ENCODE results near the gene TRIM28.
A peak's percentile ranks its signal among the peaks of the same experiment; 100 is the strongest.

Gene TRIM28

DNA sequence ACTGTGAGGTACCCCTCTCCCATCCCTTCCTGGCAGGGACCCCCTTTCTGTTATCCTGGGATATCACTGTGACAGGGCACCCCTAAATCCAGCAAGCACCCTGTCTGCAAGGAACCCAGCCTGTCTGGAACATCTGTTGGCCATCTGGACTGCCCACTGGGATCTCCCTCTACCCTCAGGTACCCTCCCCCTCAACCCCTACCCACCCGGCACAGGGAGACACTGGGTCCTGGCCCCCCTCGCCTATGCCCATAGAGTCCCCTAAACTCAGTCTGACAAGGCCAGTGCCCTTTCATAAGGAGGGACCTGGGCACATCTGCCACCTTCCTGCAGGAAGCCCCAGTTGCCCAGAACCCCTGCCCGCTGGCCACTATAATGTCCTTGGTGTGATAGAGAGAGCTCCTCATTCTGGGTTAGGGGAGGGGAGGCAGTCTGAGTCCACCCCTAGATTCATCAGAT is 29.3 kb upstream of the TRIM28 start:
- Histone ChIP-seq H3K27me3 (no peaks in the 10 kb centered on the region), H3K36me3 (peaks cover 7% of the 10 kb centered on the region; the same call in 1 of the 2 replicates), H3K9me3 (no peaks in the 10 kb centered on the region), H3K4me1 (no peaks in the 10 kb centered on the region; the same call in 1 of the 2 replicates), H3K4me3 (ENCODE audit: low read depth, low read length) (peak overlapping the region; percentile 58)
- no peak for DNase-seq
- TF ChIP-seq, protein P1, sequence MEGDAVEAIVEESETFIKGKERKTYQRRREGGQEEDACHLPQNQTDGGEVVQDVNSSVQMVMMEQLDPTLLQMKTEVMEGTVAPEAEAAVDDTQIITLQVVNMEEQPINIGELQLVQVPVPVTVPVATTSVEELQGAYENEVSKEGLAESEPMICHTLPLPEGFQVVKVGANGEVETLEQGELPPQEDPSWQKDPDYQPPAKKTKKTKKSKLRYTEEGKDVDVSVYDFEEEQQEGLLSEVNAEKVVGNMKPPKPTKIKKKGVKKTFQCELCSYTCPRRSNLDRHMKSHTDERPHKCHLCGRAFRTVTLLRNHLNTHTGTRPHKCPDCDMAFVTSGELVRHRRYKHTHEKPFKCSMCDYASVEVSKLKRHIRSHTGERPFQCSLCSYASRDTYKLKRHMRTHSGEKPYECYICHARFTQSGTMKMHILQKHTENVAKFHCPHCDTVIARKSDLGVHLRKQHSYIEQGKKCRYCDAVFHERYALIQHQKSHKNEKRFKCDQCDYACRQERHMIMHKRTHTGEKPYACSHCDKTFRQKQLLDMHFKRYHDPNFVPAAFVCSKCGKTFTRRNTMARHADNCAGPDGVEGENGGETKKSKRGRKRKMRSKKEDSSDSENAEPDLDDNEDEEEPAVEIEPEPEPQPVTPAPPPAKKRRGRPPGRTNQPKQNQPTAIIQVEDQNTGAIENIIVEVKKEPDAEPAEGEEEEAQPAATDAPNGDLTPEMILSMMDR (IDR thresholded peaks at IDR 0.05; ENCODE audit: low read depth, low read length): no peak

DNA sequence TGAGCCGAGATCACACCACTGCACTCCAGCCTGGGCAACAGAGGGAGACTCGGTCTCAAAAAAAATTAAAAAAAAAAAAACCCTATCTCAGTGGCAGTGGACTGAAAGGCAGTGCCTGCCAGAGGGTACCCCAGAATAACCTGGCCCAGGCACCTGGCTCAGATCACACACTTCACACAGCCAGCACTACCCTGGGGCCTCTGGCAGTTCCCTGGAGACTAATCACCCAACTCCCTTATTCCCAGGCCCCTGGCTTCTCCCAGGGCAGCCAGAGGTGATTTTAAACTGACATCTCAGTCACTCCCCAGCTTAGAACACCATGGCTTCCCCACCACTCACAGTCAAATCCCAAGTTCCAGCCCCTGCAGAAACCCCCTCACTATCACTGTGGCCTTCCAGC is 28.6 kb upstream of the TRIM28 start:
- no peak for DNase-seq
- Histone ChIP-seq H3K4me1 (no peaks in the 10 kb centered on the region; the same call in 1 of the 2 replicates), H3K27me3 (no peaks in the 10 kb centered on the region), H3K9me3 (no peaks in the 10 kb centered on the region), H3K36me3 (peaks cover 7% of the 10 kb centered on the region; the same call in 1 of the 2 replicates), H3K4me3 (ENCODE audit: low read depth, low read length) (no peak overlapping the region)
- TF ChIP-seq, protein P1 (IDR thresholded peaks at IDR 0.05; ENCODE audit: low read depth, low read length): no peak

DNA sequence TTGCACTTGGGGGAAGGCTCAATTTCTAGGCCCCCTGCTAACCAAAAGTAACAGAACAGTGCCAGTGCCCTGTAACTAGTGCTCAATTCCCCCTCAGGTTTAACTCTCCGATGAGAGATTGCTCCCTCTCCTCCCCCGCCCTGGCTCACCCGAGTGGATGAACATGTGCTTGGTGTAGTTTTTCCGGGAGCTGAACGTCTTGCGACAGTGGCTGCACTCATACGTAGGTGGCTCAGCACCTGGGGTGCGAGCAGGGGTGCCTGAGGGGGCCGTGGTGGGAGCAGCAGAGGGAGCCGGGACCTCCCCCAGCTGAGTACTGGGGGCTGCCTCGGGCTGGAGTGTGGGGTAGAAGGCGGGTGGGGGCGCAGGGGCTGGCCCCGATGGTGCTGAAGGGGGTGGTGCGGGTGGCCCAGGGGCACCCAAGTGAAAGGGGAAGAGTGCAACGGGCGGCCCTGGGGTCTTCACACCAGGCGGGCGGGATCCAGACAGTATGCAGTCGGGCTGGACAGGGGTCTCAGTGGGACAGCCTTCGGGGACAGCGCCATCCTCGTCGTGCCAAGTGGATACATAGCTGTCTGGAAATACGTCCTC is 27.5 kb upstream of the TRIM28 start:
- Histone ChIP-seq H3K4me1 (no peaks in the 10 kb centered on the region; the same call in 1 of the 2 replicates), H3K27me3 (no peaks in the 10 kb centered on the region), H3K9me3 (no peaks in the 10 kb centered on the region), H3K4me3 (ENCODE audit: low read depth, low read length) (no peak overlapping the region), H3K36me3 (peaks cover 7% of the 10 kb centered on the region; the same call in 1 of the 2 replicates)
- TF ChIP-seq, protein P1 (IDR thresholded peaks at IDR 0.05; ENCODE audit: low read depth, low read length): no peak
- DNase-seq: no peak

DNA sequence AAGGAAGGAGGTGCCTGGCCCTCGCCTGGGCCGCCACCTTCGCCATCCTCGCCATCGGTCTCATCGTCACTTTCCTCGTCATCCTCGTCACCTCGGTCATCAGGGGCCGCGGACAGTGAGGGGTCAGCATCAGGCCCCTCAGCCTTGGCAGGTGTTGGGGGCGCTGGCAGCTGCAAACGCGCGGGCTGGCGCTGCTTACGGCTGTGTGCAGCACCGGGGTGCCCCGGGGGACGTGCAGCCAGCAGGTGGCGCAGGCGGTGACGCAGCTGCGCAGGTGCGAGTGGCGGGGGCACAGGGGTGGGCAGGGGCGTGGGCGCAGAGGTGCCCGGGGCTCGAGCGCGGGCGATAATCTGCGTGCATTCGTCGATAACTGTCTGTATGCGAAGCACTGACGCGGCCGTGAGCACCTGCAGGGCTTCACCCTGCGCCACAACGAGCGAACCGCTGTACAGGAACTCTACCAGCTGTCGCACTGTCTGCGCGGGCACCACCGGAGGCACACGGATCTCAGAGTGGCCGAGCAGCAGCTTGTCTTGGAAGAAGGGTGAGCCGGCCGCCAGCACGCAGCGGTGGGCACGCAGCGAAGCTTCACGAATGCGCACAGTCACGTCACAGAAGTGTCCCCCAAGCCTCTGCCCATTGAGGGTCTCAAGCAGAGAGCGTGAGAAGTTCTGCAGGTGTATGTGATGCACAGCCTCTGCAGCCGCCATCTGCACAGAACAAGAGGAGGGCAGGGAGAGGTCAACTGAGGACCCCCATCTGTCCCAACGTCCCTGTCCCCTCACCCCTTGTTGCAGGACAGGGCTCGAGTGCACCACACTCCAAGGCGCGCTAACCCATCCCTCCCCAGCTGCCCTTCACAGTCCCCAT is 26.7 kb upstream of the TRIM28 start:
- Histone ChIP-seq H3K4me1 (no peaks in the 10 kb centered on the region; the same call in 1 of the 2 replicates), H3K36me3 (peaks cover 7% of the 10 kb centered on the region; the same call in 1 of the 2 replicates), H3K27me3 (no peaks in the 10 kb centered on the region), H3K9me3 (no peaks in the 10 kb centered on the region), H3K4me3 (ENCODE audit: low read depth, low read length) (no peak overlapping the region)
- TF ChIP-seq, protein P1 (IDR thresholded peaks at IDR 0.05; ENCODE audit: low read depth, low read length): no peak
- DNase-seq: no peak

DNA sequence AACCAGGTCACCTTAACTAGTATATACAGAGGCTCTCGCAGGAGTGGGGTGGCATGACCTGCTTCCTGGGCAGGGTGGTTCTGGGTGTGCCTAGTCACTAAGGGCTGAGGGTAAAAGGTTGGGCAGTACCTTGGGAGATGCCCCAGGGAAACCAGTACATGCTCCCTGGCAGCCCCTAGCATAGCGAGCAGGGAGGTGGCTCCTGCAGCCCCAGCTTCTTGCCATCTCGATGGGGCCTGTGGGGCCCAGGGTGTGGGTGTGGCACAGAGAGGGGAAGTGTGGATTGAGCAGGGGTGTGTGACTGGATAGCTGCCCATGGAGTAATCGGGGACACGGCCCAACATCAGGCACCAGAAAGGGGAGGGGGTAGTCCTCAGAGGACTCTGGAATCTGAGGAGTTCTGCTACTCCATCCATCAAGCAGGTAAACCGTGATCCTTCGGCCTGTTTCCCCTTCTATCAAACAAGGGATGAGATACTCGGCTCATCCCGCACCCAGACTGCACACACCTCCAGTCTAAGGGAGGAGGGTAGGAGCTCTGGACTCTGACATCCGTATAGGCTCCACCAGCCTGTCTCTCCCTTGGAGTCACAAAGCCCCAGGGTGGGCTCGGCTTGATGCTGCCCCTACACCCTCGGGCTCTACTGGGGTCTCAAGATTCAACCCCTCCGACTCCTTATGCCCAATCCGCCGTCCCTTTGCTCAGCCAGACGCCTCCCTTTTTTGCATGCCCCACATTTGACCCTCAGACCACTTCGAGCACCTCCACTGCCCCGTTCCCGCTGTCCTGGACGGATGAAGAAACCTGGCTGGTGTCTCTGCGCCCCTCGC is 25.4 kb upstream of the TRIM28 start:
- TF ChIP-seq, protein P1 (IDR thresholded peaks at IDR 0.05; ENCODE audit: low read depth, low read length): no peak
- H3K36me3 ChIP-seq: peaks cover 7% of the 10 kb centered on the region; the same call in 1 of the 2 replicates
- H3K27me3 ChIP-seq: no peaks in the 10 kb centered on the region
- no peak for DNase-seq
- H3K9me3 ChIP-seq: no peaks in the 10 kb centered on the region
- H3K4me1 ChIP-seq: no peaks in the 10 kb centered on the region; the same call in 1 of the 2 replicates
- H3K4me3 ChIP-seq (ENCODE audit: low read depth, low read length): peak overlapping the region; percentile 90

Measured in BE2C (cell line).